GM19239 (cell line): ENCODE measurements around the gene ALOX5.

Experiments
- DNase-seq: peaks from one replicate; pipeline ENCODE4 v3.0.0; 2011; ENCODE audit warnings: low spot score; ENCODE audit not compliant: insufficient read length
- FAIRE-seq: peaks from 2 replicates; lab custom pipeline; 2011; peaks lifted over from hg19 to GRCh38; lab: Jason Lieb, UNC

Gene ALOX5

DNA sequence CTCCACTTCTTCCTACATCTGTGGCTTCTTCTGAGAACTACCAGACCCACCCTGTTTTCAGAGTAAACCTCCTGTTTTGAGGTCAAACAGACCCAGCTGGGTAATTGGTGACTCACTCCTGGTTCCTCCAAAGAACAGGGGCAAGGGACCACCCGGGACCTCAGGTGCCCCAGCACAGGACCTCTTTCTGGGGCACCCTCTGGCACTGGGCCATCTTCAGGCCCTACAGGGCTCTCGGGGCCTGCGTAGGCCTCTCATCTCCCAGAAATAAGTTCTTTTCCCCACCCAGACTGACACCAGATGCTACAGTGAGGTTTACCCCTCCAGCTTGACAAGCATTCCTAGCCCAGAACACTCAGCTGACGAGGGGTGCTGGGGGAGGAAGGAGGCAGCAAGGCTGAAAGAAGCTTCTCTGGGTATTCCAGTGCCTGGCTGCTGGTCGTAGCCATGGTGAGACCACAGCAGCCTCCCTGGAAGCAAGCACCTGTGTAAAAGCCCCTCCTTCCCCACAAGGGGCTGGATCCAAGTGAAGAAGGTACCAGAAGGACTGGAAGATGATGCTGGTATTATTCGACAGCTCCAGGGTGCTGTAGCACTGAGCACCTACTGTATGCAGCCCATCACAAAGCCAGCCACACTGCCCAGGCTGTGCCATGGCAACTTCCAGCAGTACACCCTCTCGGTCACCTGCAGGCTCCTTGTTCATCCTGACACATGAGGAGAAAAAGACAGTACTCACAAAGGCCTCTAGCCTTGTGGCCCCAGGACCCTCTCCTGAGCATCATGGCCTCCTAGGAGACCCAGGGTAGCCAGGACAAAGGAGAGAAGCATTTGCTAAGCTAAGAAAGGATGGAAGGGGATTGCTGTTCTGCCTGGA lies 47.4 kb downstream of the ALOX5 start:
- DNase-seq = no peak
- FAIRE-seq = peak; percentile 53

DNA sequence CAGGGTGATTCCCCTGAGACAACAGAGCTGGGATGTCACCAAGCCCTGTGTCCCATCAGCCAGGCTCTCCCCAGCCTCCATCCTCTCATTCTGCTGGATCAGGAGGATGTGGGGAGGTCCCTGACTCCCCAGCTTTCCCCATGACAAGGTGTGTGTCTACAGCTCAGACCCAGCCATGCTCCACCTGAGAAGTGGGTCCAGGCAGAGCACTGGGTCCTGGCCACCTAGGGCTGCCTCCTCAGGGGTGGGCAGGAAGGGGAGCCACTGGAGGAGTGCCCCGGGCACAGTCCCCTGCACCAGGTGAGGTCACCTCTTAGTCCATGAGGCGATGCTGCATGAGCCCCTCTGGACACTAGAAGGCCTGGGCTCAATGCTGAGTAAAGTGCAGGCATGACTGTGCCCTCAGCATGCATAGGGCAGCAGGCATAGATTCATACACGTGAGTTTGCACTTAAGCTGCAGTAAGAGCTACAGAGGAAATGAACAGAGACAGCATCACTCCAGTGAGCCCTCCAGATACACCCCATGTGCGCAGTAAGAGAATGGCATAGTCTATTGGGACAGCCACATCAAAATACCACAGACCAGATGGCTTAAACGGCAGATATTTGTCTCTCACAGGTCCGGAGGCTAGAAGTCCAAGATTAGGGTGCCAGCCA lies 48.3 kb downstream of the ALOX5 start:
- FAIRE-seq = no peak

GRCh38 chr10:45422866-45423659 lies 49.0 kb downstream of the ALOX5 start:
- DNase-seq = no peak
- FAIRE-seq = no peak

More for the DNA sequence above, 48.3 kb downstream of the ALOX5 start:
- DNase-seq = no peak

DNA sequence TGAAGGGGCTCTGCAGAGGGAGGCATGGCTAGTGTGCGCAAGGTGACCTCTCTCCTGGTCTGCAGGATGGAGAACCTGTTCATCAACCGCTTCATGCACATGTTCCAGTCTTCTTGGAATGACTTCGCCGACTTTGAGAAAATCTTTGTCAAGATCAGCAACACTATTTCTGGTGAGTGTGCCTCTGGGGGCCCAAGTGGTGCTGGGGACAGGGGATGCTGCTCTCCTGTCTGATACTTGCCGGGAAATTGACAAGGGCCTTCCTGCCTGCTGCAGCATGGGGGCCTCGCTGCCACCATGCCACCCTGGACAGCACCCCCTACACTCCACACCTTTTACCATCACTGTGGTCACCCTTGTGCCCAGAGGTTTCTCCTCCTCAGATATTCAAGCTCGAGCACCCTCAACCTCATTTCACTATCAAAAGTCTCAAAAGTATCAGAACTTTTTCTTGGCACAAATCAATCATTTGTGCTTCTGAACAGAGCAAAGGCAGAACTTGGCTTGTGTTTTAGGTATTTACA lies 50.0 kb downstream of the ALOX5 start:
- FAIRE-seq = no peak

GRCh38 chr10:45424668-45425404 lies 50.8 kb downstream of the ALOX5 start:
- no peak for FAIRE-seq

More for the DNA sequence above, 50.0 kb downstream of the ALOX5 start:
- DNase-seq = no peak

DNA sequence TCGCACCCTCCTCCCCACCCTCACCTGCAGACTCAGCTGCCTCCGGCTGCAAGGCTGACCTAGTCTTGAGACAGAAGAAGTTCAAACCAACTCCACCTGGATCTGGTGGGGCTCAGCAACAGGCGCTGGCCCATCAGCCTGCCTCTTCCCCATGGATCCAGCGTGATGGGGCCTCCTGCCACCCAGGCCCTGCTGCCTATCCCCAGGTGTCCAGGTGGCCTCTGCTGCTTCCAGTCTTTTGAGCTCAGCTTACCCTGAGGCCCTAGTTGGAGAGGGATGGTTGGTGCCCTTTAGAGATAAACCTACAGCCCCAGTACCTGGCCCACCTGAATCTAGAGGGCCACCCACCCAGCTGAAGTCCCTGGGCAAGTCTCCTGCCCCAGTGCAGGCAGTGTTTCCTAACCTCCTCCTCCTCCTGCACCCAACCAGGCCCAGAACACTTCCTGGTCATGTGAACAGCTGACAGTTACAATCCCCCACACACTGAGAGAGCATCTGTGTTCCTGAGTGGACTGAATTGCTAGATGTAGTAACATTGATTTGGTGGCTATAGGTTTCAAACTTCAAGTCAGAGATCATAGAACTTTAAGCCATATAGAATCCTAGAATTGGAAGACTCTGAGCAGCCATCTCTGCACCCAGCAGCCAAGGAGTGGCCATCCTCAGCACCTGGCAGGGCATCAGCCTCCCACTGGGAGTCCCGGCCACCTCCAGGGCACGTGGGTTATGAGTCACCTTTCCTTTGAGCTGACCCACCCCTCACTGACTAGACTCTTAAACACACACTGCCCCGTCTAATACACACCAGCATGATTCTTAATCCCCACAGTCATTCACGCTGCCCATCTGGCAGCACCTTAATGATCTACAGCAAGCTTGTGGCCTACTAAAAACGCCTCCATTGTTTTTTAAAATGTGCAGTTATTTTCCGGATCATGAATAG lies 51.9 kb downstream of the ALOX5 start:
- DNase-seq (no peak), FAIRE-seq (no peak)

More at GRCh38 chr10:45424668-45425404, 50.8 kb downstream of the ALOX5 start:
- DNase-seq = no peak

- DNase-seq (no peak), FAIRE-seq (no peak)
Observed at GRCh38 chr10:45427262-45427969, 53.4 kb downstream of the ALOX5 start.

- FAIRE-seq = no peak
- DNase-seq = no peak
Observed at GRCh38 chr10:45427970-45428366, 54.0 kb downstream of the ALOX5 start.

DNA sequence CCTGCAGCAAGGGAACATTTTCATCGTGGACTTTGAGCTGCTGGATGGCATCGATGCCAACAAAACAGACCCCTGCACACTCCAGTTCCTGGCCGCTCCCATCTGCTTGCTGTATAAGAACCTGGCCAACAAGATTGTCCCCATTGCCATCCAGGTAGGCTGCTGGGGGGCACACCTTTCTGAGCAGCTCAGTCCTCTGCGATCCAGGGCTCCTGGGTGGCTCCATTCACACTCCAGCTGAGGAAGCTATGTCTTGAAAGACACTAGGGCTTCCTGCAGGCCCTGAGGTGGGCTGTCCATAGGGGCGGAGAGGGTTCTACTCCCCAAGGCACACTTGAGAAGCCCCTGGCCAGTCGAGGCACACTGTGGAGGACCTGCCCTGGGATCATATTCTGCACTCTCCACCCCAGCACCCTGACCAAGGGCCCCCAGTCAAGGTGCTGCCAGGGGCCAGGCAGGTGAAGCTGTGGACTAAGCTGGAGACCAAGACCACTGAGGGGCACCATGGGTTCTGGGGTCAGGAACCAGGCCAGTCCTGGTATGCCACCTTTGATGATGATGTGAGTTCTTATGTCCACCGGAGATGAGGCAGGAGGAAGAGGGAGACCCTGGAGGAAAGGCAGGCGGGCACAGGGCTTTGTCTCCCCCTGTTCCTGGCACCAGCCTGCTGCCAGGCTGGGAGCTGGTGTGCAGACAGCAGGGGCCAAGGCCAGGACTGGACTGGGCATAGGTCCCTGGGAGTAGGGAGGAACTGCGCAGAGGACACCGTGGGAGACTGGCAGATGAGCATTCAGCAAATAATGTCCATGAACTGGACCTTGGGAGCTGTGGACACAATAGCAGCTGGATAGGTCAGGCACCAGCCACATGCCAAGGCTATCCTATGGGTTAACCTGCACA lies 54.8 kb downstream of the ALOX5 start:
- no peak for DNase-seq
- no peak for FAIRE-seq

DNA sequence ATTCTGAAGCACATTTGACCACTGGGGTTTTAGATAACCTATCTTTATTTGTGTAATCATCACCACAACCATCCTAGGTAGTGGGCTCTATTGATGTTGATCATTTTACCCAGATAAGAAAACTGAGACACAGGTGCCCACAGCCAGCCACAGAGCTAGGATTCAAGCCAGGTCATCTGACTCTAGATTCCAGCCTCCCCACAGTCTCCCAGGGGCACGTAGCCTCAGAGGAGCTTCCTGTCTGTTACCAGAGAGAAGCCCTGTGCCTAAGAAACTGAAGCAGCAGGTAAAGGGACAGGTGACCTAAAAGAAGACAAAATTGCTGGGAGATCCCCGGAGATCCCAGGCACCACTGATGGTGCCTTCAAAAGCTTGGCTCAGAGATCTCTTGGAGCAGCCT lies 55.8 kb downstream of the ALOX5 start:
- DNase-seq = no peak
- FAIRE-seq = no peak

- no peak for DNase-seq
- FAIRE-seq = no peak
Observed at GRCh38 chr10:45432113-45432512, 58.1 kb downstream of the ALOX5 start.

- DNase-seq (no peak), FAIRE-seq (no peak)
Observed at GRCh38 chr10:45432700-45433472, 58.9 kb downstream of the ALOX5 start.

GRCh38 chr10:45433716-45434469 lies 59.9 kb downstream of the ALOX5 start:
- peak; percentile 58 for DNase-seq
- peak; percentile 91 for FAIRE-seq

DNA sequence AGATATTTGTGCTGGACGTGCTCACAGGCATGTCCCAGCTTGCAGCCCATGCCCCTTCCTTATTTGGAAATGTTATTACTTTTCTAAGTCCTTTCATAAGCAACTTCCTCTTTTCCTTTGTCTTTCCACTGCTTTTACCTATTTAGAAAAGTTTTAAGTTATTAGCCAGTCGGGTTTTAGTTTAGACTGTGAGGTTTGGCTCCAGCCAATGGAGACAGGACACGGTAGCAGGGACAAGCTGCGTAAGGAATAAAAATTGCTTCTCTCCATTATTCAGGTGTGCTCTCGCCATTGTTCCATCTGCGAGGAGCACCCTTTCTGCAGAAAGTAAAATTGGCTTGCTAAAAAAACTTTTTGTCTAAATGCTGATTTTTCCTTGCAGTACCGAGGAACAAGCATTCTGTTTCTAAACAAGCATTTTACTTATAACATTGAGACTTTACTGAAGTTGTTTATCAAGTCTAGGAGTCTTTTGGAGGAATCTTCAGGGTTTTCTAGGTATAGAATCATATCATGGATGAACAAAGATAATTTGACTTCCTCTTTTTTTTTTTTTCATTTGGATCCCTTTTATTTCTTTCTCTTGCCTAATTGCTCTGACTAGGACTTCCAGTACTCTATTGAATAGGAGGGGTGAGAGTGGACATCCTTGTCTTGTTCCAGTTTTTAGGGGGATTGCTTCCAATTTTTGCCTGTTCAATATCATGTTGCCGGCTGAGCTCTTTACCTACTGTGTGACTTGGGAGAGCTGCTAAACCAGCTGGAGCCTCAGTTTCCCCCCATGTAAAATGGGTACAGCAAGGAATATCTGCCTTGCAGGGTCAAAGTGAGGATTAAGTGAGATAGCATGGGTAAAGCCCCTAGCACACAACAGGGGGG lies 63.8 kb downstream of the ALOX5 start:
- FAIRE-seq (peak; percentile 80), DNase-seq (no peak)
